ENCODE measurements around the gene OMA1. TPM values are rescaled to one million over a fixed set of nuclear protein-coding genes. Genes with fewer than 3 reads are reported as not detected.

Gene OMA1
- total and polyA plus RNA-seq, 12 donors = 16.2 to 44.9 (median 32.3) TPM

- no peak for TF ChIP-seq POLR2A (IDR thresholded peaks at IDR 0.05)
- TF ChIP-seq CTCF (IDR thresholded peaks at IDR 0.05) = no peak
- no peak for DNase-seq
- WGBS, 4 donors = 77 to 94% (median 87%) methylated on average over 5 of the region's 5 CpGs
- Histone ChIP-seq H3K27me3 (no peaks in the 10 kb centered on the region), H3K4me3 (no peak overlapping the region), H3K27ac (no peak overlapping the region), H3K36me3 (replicated peaks in 1 of 2) (no peaks in the 10 kb centered on the region), H3K4me1 (replicated peaks in 1 of 2) (peaks cover 0 to 2% of the 10 kb centered on the region in 2 donors), H3K9me3 (replicated peaks in 1 of 3) (no peaks in the 10 kb centered on the region)
- intact Hi-C loops (cut with DNase I) = no loop called here
Measured at GRCh38 chr1:58440696-58441095, 105.8 kb downstream of the OMA1 start.

- no peak overlapping the region for H3K27ac ChIP-seq
- H3K9me3 ChIP-seq (replicated peaks in 1 of 3) = no peaks in the 10 kb centered on the region
- TF ChIP-seq CTCF (IDR thresholded peaks at IDR 0.05) = no peak
- no peak for TF ChIP-seq POLR2A (IDR thresholded peaks at IDR 0.05)
- 64 to 70% (median 66%) methylated on average over 4 of the region's 4 CpGs for WGBS, 4 donors
- no peak overlapping the region for H3K4me3 ChIP-seq
- H3K27me3 ChIP-seq = no peaks in the 10 kb centered on the region
- no peaks in the 10 kb centered on the region for H3K4me1 ChIP-seq (replicated peaks in 1 of 2)
- DNase-seq = no peak
- H3K36me3 ChIP-seq (replicated peaks in 1 of 2) = no peaks in the 10 kb centered on the region
- intact Hi-C loops (cut with DNase I) = no loop called here
Measured at GRCh38 chr1:58439946-58440345, 106.6 kb downstream of the OMA1 start.

GRCh38 chr1:58438468-58438867, 108.1 kb downstream of the OMA1 start:
- WGBS, 4 donors = 68 to 74% (median 71%) methylated on average over 6 of the region's 6 CpGs
- no peak for TF ChIP-seq CTCF (IDR thresholded peaks at IDR 0.05)
- TF ChIP-seq POLR2A (IDR thresholded peaks at IDR 0.05) = no peak

GRCh38 chr1:58437623-58438022, 108.9 kb downstream of the OMA1 start:
- no peaks in the 10 kb centered on the region for H3K27me3 ChIP-seq
- 76 to 87% (median 81%) methylated on average over 3 of the region's 3 CpGs for WGBS, 4 donors
- peaks cover 0 to 10% of the 10 kb centered on the region in 2 donors for H3K4me1 ChIP-seq (replicated peaks in 1 of 2)
- TF ChIP-seq POLR2A (IDR thresholded peaks at IDR 0.05) (no peak), CTCF (IDR thresholded peaks at IDR 0.05) (no peak)
- no peaks in the 10 kb centered on the region for H3K9me3 ChIP-seq (replicated peaks in 1 of 3)
- H3K27ac ChIP-seq = no peak overlapping the region
- no peak overlapping the region for H3K4me3 ChIP-seq
- H3K36me3 ChIP-seq (replicated peaks in 1 of 2) = no peaks in the 10 kb centered on the region
- intact Hi-C loops (cut with DNase I) = no loop called here
- DNase-seq = no peak

More at GRCh38 chr1:58438468-58438867, 108.1 kb downstream of the OMA1 start:
- no peak for DNase-seq
- intact Hi-C loops (cut with DNase I) = no loop called here
- Histone ChIP-seq H3K36me3 (replicated peaks in 1 of 2) (no peaks in the 10 kb centered on the region), H3K27ac (no peak overlapping the region), H3K9me3 (replicated peaks in 1 of 3) (no peaks in the 10 kb centered on the region), H3K4me3 (no peak overlapping the region), H3K27me3 (no peaks in the 10 kb centered on the region), H3K4me1 (replicated peaks in 1 of 2) (peaks cover 0 to 10% of the 10 kb centered on the region in 2 donors)

Measured in adrenal gland (tissue), 12 donors.